Brain pericyte (primary cell): Measurements from ENCODE around the gene SCNN1A.
A peak's percentile ranks its signal among the peaks of the same experiment; 100 is the strongest.

Source experiments
- DNase-seq: peaks from one replicate; pipeline ENCODE4 v3.0.0-alpha.2; 2012; ENCODE audit warnings: low read depth, low spot score

The SCNN1A gene

DNA sequence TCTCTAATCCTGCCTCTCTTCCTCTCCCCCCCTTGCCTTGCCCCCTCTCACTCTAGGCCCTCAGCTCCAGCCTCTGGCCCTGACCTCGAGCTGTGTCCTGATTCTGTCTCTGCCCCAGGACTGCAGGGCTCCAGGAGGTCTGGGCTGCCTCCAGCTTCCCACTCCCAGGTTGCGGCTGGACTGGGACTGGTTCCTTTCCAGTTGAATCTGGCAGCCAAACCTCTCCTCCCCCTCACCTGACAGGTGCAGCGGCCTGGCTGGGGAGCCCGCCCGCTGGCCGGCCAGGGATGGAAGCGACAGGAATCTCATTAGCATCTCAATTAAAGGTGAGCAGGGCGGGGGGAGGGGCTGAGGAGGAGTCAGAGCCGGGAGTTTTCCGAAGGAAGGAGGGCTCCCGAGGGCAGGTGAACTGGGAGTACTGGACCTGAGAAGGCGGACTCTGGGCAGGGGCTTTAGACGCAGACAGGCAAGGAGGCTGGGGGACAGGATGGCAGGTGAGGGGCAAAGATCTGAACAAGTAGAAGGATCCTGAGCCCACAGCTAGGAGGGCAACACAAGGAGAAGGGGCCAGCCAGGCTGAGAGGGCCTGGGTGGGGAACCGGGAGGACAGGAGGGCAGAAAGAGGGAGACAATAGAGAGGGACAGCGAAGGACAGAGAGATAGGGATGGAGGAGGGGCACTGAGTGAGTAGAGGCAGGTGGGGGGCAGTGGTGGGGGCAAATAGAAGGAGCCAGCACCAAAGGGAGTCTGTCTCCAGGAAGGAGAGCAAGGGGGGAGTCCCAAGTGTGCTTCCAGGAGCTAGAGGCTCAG lies at the start of gene SCNN1A:
SCNN1A (minus strand) TSS at position 295 of the 810 bp plus-strand sequence. CDS start 780 bp downstream, outside the sequence.
- DNase-seq = no peak

DNA sequence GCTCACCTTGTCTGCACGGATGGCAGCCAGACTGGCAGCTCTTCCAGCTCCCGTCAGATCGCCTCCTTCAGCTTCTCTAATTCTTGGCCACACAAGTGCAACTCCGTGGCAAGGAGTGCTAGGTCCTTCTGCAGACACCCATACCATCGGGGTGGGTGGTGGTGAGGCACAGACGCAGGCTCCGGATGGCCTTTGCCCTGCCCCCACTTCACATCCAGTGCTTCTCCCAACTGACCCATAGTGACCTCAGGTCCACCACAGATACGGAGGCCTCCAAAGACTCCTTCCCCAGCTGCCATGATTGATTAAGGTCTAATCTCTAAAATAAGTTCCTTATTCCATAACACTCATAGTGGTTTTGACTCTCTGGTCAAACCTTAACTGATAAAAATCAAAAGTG lies 49.5 kb upstream of the SCNN1A start:
- no peak for DNase-seq

DNA sequence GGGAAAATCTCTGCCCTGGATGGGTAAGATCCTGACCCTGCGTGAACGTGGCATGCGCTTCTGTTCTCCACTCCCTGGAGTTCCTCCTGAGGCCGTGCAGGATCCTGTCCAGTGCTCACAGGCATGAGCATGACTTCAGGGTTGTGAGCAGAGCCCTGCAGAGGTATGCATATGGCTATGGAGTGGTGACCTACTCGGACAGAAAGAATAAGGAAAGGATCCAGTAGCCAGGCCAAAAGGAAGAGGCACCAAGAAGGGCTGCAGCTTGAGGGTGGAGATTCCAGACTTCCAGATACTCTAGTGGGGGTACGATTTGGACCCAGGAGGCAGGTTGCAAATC lies 48.6 kb upstream of the SCNN1A start:
- no peak for DNase-seq

DNA sequence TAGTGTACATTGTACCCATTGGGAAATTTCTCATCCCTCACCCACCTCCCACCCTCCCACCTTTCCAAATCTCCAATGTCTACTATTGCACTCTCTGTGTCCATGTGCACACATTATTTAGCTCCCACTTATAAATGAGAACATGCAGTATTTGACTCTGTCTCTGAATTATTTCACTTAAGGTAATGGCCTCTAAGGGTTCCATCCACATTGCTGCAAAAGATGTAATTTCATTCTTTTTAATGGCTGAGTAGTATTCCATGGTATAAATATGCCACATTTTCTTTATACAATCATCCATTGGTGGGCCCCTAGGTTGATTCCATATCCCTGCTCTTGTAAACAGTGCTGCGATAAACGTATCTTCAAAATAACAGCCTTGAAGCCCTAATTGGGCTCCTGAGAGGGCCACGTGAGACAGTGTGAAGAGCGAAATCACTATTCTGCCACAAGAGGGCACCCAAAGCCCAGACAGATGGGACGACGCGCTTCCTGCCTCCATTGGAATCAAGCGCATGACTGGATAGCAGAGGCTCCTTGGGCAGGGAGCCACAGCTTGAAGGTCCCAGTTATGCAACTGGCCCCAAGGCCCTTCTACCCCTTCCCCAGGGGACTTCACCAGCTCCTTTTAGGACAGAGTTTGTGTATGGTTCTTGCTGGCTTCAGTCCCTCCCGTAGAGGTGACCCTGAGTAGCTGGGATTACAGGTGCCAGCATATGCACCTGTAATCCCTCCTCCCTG lies 48.1 kb upstream of the SCNN1A start:
- peak; percentile 63 for DNase-seq

DNA sequence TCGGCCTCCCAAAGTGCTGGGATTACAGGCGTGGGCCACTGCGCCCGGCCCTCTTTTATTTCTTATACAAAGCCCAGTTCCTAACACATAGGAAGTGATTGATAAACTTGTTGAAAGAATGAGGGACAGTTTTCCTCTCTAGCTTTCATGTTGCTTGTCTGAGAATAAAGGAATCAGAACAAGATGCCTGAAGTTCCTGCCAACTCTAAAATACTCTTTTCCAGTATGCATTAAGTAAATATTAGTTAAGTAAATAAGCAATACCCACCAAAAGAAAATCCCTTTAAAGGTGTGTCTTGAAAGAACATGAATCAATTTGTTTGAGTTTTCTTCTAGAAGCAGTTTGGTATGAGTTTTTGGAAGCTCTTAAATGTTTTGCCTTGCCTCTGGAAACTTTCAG lies 45.0 kb upstream of the SCNN1A start:
- DNase-seq = no peak

DNA sequence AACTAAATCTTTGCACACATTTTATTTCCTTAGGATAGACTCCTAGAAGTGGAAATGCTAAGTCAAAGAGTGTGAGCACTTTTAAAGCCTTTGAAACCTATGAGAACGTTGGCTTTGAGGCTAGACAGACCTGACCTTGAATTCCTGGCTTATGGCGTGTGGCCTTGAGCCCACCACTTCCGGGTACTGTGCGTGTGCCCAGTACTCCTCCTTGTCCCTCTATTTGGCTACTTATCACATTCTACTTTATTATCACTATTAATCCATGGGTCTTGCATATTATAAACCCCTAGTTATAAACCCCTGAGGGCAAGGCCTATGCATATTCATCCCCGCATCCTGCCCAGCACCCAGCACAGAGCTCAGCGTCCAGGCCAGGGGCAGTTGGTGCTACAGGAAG lies 43.4 kb upstream of the SCNN1A start:
- DNase-seq = no peak

DNA sequence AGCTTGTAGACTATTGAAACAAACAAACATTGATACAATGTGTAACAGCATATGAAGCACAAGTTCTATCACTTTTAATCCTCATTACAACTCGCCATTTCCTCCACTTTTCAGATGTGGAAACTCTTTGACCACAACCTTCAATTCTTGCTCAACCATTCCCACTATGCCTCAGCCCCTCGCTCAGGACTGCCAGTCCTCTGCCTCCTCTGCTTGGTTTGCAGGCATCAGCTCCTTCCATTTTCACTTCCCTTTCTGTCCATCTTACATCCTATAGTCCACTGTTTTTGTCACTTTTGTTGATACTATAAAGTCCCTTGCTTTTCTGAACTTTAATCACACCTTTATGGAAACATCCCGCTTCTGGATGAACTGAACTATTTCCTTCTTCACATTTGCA lies 41.2 kb upstream of the SCNN1A start:
- no peak for DNase-seq

DNA sequence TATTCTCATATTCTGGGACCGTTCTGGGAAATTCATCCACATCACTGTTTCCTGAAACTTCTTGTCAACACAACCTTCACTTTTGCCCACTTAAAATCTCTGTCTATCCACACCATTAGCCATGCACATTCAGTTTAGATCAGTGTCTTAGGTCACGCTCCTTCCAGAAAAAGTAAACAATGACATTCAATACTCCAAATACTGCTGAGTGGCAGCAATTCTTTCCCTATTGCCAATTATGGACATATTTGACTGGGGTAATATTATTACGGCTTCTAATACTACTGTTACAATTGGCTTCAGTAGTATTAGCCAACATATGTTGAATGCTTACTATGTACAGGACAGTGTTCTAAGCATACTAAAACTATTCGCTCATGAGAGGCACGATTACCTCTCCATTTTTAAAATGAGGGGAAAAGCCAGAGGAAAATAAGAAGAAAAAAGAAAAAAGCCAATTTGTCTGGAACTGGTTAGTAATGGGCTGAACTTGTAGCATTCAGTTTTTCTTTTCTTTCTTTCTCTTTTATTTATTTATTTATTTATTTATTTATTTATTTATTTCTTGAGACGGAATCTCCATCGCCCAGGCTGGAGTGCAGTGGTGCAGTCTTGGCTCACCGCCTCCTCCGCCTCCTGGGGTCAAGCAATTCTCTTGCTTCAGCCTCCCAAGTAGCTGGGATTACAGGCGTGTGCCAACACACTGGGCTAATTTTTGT lies 32.0 kb upstream of the SCNN1A start:
- DNase-seq = no peak

DNA sequence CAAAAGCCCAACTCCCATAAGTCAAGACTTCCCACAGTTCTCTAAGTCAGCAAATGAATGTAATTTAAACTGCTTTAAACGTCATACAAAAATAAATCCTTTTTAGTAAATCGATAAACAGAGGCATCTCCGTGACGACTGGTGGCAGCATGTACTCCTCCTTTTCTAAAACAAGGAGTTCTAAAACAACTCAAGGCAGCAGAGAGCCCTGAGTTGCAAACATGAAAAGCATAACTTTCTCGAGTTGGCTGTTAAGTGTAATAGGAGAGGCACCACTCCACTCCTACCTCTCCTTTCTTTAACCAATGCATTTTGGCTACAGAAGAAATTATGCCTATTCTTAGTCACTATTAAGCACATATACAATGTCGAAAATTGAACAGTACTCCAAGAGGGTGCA lies 30.6 kb upstream of the SCNN1A start:
- no peak for DNase-seq

DNA sequence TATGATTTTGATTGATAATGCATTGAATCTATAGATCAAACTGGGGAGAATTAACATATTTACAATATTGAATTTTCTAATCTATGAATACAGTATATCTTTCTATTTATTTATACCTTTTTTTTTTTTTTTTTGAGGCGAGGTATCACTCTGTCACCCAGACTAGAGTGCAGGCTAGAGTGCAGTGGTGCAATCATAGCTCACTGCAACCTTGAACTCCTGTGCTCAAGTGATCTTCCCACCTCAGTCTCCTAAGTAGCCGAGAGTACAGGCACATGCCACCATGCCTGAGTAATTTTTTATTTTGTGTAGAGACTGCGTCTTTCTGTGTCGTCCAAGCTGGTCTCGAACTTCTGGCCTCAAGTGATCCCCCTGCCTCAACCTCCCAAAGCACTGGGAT lies 29.0 kb upstream of the SCNN1A start:
- no peak for DNase-seq

DNA sequence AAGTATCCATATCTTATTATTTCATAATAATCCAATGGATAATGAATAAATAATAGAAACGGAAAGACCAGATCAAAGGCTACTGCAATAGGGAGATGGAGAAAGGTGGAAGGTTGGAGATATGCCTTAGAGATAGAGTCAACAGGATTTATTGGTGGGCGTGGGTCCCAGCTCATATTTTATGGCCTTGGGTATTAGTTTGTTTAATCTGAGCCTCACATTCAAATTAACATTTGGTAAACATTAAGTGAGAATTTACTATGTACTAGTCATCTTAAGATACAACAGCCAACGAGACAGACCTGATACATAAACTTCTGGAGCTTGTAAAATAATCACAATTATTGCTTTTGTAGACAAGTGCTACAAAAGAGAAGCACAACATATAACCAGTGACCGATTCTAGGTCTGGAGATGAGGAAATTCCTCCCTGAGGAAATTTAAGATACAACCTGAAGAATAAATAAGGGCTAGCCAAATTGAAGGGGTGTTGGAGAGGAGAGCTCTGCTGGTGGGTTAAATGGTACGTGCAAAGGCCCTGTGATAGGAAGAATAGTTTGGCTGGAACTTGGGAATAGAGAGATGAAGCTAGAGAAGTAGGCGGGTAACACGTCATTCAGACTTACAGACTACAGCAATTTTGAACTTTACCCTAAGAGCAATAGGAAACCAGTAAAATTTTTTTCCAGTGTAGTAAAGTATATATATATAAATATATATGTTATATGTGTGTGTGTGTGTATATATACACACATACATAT lies 24.7 kb upstream of the SCNN1A start:
- no peak for DNase-seq

DNA sequence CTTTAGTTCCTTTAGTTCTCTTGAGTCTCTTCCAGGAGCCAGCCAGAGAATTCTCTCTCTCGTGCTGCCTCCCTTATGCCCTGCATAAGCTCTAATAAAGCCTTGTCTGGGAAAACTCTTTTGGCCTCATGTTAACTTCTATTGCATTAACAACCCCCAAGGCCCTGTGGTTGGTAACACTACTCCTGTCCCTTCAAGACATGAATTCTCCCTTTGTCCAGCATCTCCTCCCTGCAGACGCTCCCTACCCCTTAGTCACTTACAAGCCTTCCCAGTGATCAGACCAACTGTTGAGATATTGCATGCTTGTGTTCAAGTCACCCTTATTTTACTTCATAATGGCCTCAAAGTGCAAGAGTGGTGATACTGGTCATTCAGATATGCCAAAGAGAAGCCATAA lies 20.7 kb upstream of the SCNN1A start:
- no peak for DNase-seq

DNA sequence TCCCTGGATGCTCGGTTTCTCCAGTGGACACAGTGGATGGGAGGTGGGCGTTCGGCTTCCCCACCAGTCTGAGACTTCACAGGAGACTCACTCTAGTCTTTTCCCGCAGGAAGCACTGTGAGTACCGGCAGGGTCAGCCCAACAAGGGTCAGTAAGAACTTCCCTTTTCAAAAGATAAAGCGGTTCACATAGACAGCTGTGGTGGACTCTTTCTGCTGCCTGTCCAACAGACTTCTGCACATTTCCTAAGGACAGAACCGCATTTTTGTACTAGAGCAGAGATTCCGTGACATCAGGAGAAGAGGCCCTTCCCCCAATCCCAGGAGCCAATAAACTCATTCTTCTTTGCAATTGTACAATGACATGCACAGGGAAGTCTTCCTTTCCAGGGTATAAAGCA lies 19.0 kb upstream of the SCNN1A start:
- DNase-seq = no peak

DNA sequence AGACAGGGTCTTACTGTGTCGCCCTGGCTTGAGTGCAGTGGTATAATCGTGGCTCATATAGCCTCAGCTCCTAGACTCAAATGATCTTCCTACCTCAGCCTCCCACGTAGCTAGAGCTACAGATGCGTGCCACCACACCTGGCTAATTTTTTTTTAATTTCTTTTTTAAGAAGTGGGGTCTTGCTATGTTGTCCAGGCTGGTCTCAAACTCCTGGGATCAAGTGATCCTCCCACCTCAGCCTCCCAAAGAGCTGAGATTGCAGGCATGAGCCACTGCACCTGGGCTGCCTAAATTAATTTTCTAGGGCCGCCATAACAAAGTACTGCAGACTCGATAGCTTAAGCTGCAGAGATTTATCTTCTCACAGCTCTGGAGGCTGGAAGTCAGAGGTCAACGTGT lies 17.7 kb upstream of the SCNN1A start:
- DNase-seq = no peak

DNA sequence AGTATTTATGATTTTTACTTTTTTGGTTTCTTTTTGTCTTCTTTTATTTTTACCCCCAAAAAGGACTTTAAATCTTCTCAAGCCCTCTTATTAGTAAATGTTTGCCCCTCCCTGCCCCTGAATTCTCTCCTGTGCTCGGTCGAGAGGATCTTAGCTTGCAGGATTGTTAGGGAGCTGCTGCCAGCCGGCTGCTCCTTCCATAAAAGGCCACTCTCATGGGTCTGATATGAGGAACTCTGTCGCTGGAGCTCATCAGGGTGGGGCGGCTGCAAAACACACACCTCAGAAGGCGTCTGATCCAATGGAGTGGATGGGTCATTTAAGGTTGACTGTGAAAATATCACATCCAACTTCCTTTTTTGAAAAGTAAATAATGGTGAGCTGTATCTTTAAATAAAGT lies 17.1 kb upstream of the SCNN1A start:
- no peak for DNase-seq

DNA sequence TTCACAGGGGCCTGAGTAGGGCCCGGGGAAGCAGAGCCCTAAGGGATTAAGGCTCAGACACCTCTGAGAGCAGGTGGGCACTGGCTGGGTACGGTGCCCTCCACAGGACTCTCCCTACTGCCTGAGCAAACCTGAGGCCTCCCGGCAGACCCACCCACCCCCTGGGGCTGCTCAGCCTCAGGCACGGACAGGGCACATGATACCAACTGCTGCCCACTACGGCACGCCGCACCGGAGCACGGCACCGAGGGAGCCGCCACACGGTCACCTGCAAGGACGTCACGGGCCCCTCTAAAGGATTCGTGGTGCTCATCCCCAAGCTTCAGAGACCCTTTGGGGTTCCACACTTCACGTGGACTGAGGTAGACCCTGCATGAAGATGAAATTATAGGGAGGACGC lies 15.7 kb upstream of the SCNN1A start:
- no peak for DNase-seq

DNA sequence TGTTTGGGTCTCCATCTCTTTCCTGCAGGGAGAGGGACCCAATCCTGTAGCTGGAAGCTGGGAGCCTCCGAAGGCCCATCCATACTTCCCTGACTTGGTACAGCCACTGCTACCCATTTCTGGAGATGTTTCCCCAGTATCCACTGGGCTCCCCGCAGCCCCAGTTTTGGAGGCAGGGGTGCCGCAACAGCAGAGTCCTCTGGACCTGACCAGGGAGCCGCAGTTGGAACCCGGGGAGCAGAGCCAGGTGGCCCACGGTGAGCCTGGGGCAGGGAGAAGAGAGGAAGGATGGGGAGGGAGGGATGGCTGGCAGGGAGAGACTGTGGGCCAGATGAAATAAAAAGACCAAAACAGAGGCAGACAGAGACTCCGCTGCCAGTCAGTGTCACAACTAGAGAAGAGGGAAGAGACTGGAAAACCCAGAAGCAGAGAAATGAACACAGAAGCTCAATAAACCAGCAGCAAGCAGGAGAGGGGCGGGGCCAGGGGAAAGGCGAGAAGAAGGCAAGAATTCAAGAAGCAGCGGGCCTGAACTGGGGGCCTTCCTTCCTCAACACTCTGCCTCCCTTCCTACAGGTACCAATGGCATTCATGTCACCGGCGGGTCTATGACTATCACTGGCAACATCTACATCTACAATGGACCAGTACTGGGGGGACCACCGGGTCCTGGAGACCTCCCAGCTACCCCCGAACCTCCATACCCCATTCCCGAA lies 14.9 kb upstream of the SCNN1A start:
- no peak for DNase-seq

DNA sequence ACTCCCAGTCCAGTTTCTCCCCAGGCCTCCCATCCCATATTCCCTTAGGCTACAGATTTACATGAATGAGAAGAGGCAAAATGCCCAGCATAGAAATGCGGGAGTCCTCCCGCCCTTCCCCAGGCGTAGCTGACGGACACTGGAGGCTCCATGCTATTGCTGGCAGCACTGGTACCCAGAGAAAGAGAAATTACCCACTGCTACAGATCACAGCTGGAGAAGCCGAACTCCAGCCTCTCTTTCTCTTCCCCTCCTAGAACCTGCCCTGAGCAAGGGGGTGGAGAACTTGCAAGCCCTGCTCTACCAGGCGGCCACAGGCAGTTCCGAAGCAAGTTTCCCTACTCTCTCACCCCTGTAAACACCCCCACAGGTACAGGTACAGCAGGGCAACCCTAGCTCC lies 12.2 kb upstream of the SCNN1A start:
- no peak for DNase-seq

DNA sequence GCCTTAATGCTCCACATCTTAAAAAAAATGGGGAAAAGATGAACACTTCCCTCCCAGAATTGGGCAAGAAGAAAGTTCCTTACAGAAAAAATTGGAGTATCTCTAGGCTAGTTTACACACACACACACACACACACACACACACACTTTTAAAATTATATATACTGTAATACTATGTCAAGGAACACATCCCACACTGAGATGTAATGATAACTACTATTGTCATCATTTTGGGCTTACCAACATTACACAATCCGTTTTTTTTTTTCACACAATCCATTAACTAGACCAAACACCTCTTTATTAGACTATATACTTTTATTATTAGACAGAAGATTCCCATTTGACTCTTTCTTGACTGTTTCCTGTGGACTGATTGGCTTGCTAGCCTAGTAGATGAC lies 11.1 kb upstream of the SCNN1A start:
- DNase-seq = no peak

DNA sequence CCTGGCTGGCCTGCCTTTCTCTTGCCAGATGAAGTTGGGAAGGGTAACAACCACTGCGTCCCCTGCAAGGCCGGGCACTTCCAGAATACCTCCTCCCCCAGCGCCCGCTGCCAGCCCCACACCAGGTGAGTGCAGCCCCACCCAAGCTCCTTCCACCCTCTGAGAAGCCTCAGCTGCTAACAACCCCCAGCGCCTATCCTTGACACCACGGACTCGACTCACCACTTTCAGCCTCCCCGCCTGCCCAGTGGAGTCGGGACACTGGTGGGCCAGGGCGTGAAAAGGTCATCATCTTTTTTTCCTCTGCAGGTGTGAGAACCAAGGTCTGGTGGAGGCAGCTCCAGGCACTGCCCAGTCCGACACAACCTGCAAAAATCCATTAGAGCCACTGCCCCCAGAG lies 10.7 kb upstream of the SCNN1A start:
- DNase-seq = no peak
